Trophoblast cell (in vitro differentiated cells and primary cell): ENCODE results near the gene CAMSAP1.

Experiments used
- DNase-seq, 2 donors: peaks; one replicate each; pipeline ENCODE4 v3.0.0-alpha.2; 2016
- H2AFZ ChIP-seq: 2 replicates; pipeline ENCODE4 v1.6.1; 2013; ENCODE audit warnings: low read length, moderate library complexity, mild to moderate bottlenecking; ENCODE audit not compliant: insufficient read depth, poor library complexity
- H2AK5ac ChIP-seq: 2 replicates; pipeline ENCODE4 v1.6.1; 2013; ENCODE audit warnings: mild to moderate bottlenecking, low read length
- H2BK120ac ChIP-seq: 2 replicates; pipeline ENCODE4 v1.6.1; 2013; ENCODE audit warnings: low read length, mild to moderate bottlenecking, moderate library complexity; ENCODE audit not compliant: insufficient read depth, poor library complexity
- H2BK12ac ChIP-seq: 2 replicates; pipeline ENCODE4 v1.6.1; 2013; ENCODE audit warnings: mild to moderate bottlenecking, low read length, moderate library complexity
- H2BK5ac ChIP-seq: 2 replicates; pipeline ENCODE4 v1.6.1; 2013; ENCODE audit warnings: low read length, low read depth, moderate library complexity, mild to moderate bottlenecking; ENCODE audit not compliant: poor library complexity
- H3K14ac ChIP-seq: 2 replicates; pipeline ENCODE4 v1.6.1; 2013; ENCODE audit warnings: mild to moderate bottlenecking, low read length
- H3K18ac ChIP-seq: 2 replicates; pipeline ENCODE4 v1.6.1; 2013; ENCODE audit warnings: mild to moderate bottlenecking, low read length
- H3K23ac ChIP-seq: 2 replicates; pipeline ENCODE4 v1.6.1; 2013; ENCODE audit warnings: low read length
- H3K27ac ChIP-seq: 2 replicates; pipeline ENCODE4 v1.5.1; 2013; ENCODE audit warnings: low read depth, mild to moderate bottlenecking, inconsistent platforms, low read length, moderate library complexity
- H3K27me3 ChIP-seq: 2 replicates; pipeline ENCODE4 v1.6.1; 2013; ENCODE audit warnings: inconsistent platforms, mild to moderate bottlenecking, low read length, moderate library complexity; ENCODE audit not compliant: insufficient read depth
- H3K36me3 ChIP-seq, 2 experiments: 1 replicate in 1 of 2; 2 replicates in 1 of 2; pipeline ENCODE4 v1.6.1; 2013; ENCODE audit warnings: low read length in 2 of 2, mild to moderate bottlenecking in 2 of 2, moderate library complexity in 1 of 2; ENCODE audit not compliant: insufficient read depth in 2 of 2, control insufficient read depth in 1 of 2
- H3K4ac ChIP-seq: 2 replicates; pipeline ENCODE4 v1.6.1; 2013; ENCODE audit warnings: low read depth, mild to moderate bottlenecking, low read length, moderate library complexity
- H3K4me1 ChIP-seq, 2 experiments: 1 replicate in 1 of 2; 2 replicates in 1 of 2; pipeline ENCODE4 v1.6.1; 2013; ENCODE audit warnings: low read length in 2 of 2, mild to moderate bottlenecking in 2 of 2, moderate library complexity in 1 of 2; ENCODE audit not compliant: insufficient read depth in 2 of 2, control insufficient read depth in 1 of 2
- H3K4me2 ChIP-seq: 2 replicates; pipeline ENCODE4 v1.6.1; 2013; ENCODE audit warnings: inconsistent platforms, mild to moderate bottlenecking, low read length, moderate library complexity
- H3K4me3 ChIP-seq: 2 replicates; pipeline ENCODE4 v1.5.1; 2013; ENCODE audit warnings: mild to moderate bottlenecking, low read depth, low read length, inconsistent platforms
- H3K79me1 ChIP-seq: one replicate; pipeline ENCODE4 v1.6.1; 2013; ENCODE audit warnings: low read length
- H3K79me2 ChIP-seq: 2 replicates; pipeline ENCODE4 v1.6.1; 2013; ENCODE audit warnings: low read length, mild to moderate bottlenecking; ENCODE audit not compliant: control insufficient read depth, insufficient read depth, poor library complexity
- H3K9ac ChIP-seq: 2 replicates; pipeline ENCODE4 v1.6.1; 2013; ENCODE audit warnings: mild to moderate bottlenecking, low read length
- H3K9me3 ChIP-seq: 2 replicates; pipeline ENCODE4 v1.6.1; 2013; ENCODE audit warnings: low read depth, mild to moderate bottlenecking, control low read depth, inconsistent platforms, low read length; ENCODE audit not compliant: insufficient read depth
- H4K12ac ChIP-seq: 2 replicates; pipeline ENCODE4 v1.6.1; 2013; ENCODE audit warnings: low read depth, mild to moderate bottlenecking, low read length, moderate library complexity
- H4K8ac ChIP-seq: 2 replicates; pipeline ENCODE4 v1.6.1; 2013; ENCODE audit warnings: low read depth, mild to moderate bottlenecking, low read length, moderate library complexity
- H4K91ac ChIP-seq: one replicate; pipeline ENCODE4 v1.6.1; 2013; ENCODE audit warnings: low read depth, mild to moderate bottlenecking, low read length, moderate library complexity
- WGBS: extraction: QIAGEN DNeasy Blood & Tissue Kit; methylation state at CpG from one replicate; pipeline ENCODE4 v1.1.7; 2013; ENCODE audit warnings: missing lambda C conversion rate; ENCODE audit not compliant: insufficient read length, insufficient coverage; ENCODE audit errors: extremely low coverage; 5-methylcytosine and 5-hydroxymethylcytosine counted together

Gene CAMSAP1

DNA sequence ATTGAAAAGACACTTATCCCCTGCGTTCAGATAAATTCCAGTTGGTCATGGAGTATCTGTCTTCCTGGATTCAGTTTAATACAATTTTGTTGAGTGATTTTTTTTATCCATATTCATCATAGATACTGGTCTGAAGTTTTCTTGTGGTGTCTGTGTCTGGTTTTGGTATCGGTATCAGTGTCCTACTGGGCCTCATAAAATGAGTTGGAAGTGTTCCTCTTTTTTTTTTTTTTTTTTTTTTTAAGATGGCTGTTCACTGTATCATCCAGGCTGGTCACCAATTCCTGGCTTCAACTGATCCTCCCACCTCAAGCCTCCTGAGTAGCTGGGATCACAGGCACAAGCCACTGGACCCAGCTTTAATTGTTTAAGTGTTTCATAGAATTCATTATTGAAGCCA is 2.9 kb upstream of the CAMSAP1 start:
- Histone ChIP-seq H3K27ac (no peak overlapping the region), H3K9me3 (peaks cover 12% of the 10 kb centered on the region)

DNA sequence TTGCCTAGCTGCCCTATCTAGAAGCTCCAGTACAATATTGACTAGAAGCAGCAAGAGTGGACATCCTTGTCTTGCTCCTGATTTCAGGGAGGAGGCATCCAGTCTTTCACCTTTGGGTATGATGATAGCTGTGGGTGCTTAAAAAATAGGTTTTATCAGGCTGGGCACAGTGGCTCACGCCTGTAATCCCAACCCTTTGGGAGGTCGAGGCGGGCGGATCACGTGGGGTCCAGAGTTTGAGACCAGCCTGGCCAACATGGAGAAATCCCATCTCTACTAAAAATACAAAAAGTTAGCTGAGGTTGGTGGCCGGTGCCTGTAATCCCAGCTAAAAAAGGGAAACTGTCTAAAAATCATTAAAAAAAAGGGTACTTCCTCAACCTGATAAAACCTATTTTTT is 2.0 kb upstream of the CAMSAP1 start:
- H3K79me2 ChIP-seq = peaks cover 16% of the 10 kb centered on the region
- H3K14ac ChIP-seq = no peak overlapping the region
- peaks cover 22% of the 10 kb centered on the region in 2 experiments for H3K36me3 ChIP-seq
- no peak for DNase-seq
- H2BK5ac ChIP-seq = no peak overlapping the region
- no peaks in the 10 kb centered on the region for H3K27me3 ChIP-seq
- no peak overlapping the region for H2BK120ac ChIP-seq
- peaks cover 9% of the 10 kb centered on the region for H3K9me3 ChIP-seq
- peaks cover 11% of the 10 kb centered on the region for H3K79me1 ChIP-seq
- H3K4ac ChIP-seq = no peak overlapping the region
- no peak overlapping the region for H4K12ac ChIP-seq
- no peak overlapping the region for H4K91ac ChIP-seq
- no peak overlapping the region for H2AFZ ChIP-seq
- H3K18ac ChIP-seq = no peak overlapping the region
- H3K4me1 ChIP-seq = peaks cover 9 to 13% of the 10 kb centered on the region in 2 experiments
- H4K8ac ChIP-seq = no peak overlapping the region
- no peak overlapping the region for H2AK5ac ChIP-seq
- H3K4me3 ChIP-seq = no peak overlapping the region
- H2BK12ac ChIP-seq = no peak overlapping the region
- no peak overlapping the region for H3K27ac ChIP-seq
- no peak overlapping the region for H3K23ac ChIP-seq
- no CpG with 5 or more reads among the region's 6 CpGs for WGBS
- no peak overlapping the region for H3K9ac ChIP-seq
- H3K4me2 ChIP-seq = no peak overlapping the region

More for the DNA sequence above, 2.9 kb upstream of the CAMSAP1 start:
- H3K36me3 ChIP-seq = peaks cover 26 to 28% of the 10 kb centered on the region in 2 experiments
- no peak overlapping the region for H2BK12ac ChIP-seq
- no peak overlapping the region for H3K4me2 ChIP-seq
- no peak for DNase-seq
- no peak overlapping the region for H2AK5ac ChIP-seq
- H2BK120ac ChIP-seq = no peak overlapping the region
- no peak overlapping the region for H4K12ac ChIP-seq
- no peaks in the 10 kb centered on the region for H3K27me3 ChIP-seq
- H3K79me1 ChIP-seq = peaks cover 11% of the 10 kb centered on the region
- H3K23ac ChIP-seq = no peak overlapping the region
- WGBS = no CpG with 5 or more reads among the region's 2 CpGs
- no peak overlapping the region for H3K18ac ChIP-seq
- H2AFZ ChIP-seq = no peak overlapping the region
- H4K91ac ChIP-seq = no peak overlapping the region
- H3K79me2 ChIP-seq = peaks cover 12% of the 10 kb centered on the region
- no peak overlapping the region for H3K9ac ChIP-seq
- H3K4me3 ChIP-seq = no peak overlapping the region
- H4K8ac ChIP-seq = no peak overlapping the region
- H2BK5ac ChIP-seq = no peak overlapping the region
- H3K4ac ChIP-seq = no peak overlapping the region
- H3K14ac ChIP-seq = no peak overlapping the region
- peaks cover 9 to 13% of the 10 kb centered on the region in 2 experiments for H3K4me1 ChIP-seq

GRCh38 chr9:135908754-135909204 is 1.4 kb upstream of the CAMSAP1 start:
- DNase-seq = no peak
- Histone ChIP-seq H2AFZ (no peak overlapping the region), H3K9ac (no peak overlapping the region), H4K12ac (no peak overlapping the region), H2BK12ac (no peak overlapping the region), H3K27me3 (no peaks in the 10 kb centered on the region), H2BK5ac (no peak overlapping the region), H3K4me2 (peak overlapping the region; percentile 84), H4K91ac (no peak overlapping the region), H3K23ac (no peak overlapping the region), H3K36me3 (peaks cover 20 to 21% of the 10 kb centered on the region in 2 experiments), H2AK5ac (no peak overlapping the region), H3K4me1 (peaks cover 9 to 13% of the 10 kb centered on the region in 2 experiments), H3K18ac (no peak overlapping the region), H3K79me2 (peaks cover 19% of the 10 kb centered on the region), H2BK120ac (no peak overlapping the region), H3K9me3 (peaks cover 9% of the 10 kb centered on the region), H3K79me1 (peaks cover 11% of the 10 kb centered on the region), H3K4ac (no peak overlapping the region), H3K27ac (no peak overlapping the region), H4K8ac (no peak overlapping the region), H3K4me3 (no peak overlapping the region), H3K14ac (no peak overlapping the region)
- no CpG with 5 or more reads among the region's 12 CpGs for WGBS

DNA sequence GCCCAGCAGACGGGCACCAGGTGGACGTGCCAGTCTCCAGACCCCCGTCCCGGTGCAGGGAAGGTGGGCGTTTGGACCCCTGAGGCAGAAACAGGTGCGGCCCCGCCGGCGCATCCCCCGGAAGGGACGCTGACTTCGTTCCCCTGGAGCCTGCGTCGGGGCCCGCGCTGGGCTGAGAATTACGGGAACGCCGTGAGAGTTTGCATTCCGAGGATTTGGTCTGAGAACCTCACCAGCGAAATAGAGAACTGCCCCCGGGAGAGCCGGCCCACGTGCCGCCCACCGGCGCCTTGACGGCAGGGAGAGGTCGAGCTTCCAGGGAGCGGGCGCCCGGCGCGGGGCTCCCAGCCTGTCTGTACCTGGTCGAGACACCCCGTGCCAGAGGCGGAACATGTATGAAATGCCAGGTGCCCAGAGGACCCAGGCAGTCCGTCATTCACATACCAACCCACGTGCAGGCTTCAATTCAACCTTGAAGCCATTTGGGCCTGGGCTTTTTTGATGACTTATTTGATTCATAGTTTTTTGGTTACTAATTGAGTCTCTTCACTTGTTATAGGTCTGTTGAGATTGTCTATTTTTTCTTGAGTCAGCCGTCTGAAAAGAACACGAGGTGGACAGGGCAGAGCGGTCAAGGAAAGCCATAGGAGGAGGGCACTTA is 877 bp upstream of the CAMSAP1 start:
- H2BK12ac ChIP-seq = no peak overlapping the region
- peak overlapping the region; percentile 17 for H3K4ac ChIP-seq
- no peak for DNase-seq
- H4K8ac ChIP-seq = peak overlapping the region; percentile 88
- H3K27me3 ChIP-seq = no peaks in the 10 kb centered on the region
- peak overlapping the region; percentile 39 for H3K18ac ChIP-seq
- peak overlapping the region; percentile 88 for H2AK5ac ChIP-seq
- H3K36me3 ChIP-seq = peaks cover 16% of the 10 kb centered on the region in 2 experiments
- peak overlapping the region; percentile 28 for H3K9ac ChIP-seq
- peaks cover 21% of the 10 kb centered on the region for H3K79me2 ChIP-seq
- H3K27ac ChIP-seq = peak overlapping the region; percentile 62
- no CpG with 5 or more reads among the region's 42 CpGs for WGBS
- no peak overlapping the region for H3K23ac ChIP-seq
- H2BK5ac ChIP-seq = peak overlapping the region; percentile 34
- H3K4me2 ChIP-seq = peak overlapping the region; percentile 84
- peak overlapping the region; percentile 77 for H3K4me3 ChIP-seq
- peak overlapping the region; percentile 92 for H4K12ac ChIP-seq
- H4K91ac ChIP-seq = peak overlapping the region; percentile 79
- H2AFZ ChIP-seq = peak overlapping the region; percentile 80
- peaks cover 9 to 13% of the 10 kb centered on the region in 2 experiments for H3K4me1 ChIP-seq
- peaks cover 11% of the 10 kb centered on the region for H3K79me1 ChIP-seq
- no peak overlapping the region for H2BK120ac ChIP-seq
- peaks cover 6% of the 10 kb centered on the region for H3K9me3 ChIP-seq
- H3K14ac ChIP-seq = peak overlapping the region; percentile 88
